ENCODE data around the gene STPG4.
A peak's percentile ranks its signal among the peaks of the same experiment; 100 is the strongest.

STPG4 gene

DNA sequence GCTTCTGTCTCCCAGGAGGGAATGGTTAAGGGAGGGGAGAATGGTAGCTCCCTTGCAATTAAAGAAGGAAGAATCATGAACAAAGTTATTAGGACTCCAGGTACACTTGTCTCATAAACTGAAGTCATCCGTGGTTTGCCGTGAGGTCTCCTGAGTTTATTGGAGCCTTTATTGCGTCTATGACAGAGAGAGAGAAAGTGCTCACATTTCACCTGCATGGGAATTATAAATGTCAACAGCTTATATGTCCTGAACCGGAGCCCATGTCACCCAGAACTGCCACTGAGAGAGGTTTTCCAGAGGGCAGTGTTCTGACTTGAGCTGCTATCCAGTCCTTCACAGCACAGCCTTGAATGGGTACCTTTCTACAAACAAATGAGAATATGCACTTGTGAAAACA lies 104.3 kb downstream of the STPG4 start:
- ATAC-seq: no peak

DNA sequence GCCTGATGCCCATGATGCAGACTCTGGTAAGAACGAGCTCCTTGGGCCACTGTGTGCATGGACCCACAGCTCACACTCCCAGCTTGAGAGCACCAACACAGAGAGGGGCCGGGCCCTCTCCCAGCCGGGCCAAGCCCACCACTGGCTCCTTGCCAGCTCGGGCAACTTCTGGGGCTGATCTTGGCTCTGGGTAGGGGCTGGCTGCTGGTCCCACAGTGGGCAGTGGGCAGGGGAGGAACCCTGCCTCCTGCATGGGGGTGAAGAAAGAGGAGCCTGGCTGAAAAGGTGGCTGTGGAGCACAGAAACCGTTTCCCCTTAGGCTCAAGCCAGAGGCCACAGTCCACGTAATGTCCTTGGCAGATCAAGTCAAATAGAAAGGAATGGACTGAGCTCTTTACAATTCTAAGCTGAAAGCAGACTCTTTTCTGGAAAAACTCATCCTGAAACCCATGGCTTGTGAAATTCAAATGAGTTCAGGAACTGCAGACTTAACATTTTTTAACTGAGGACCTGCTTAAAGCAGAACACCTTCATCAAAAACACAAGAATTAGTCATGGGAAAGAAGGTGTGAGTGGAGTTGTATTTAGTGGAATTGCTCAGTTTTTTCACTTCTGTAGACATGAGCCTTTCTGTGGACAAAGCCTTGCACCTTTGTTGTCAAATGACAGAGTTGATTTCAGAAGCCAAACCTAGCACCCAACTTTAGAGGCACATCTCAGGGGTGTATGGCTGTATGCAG lies 104.9 kb downstream of the STPG4 start:
- ATAC-seq: no peak

DNA sequence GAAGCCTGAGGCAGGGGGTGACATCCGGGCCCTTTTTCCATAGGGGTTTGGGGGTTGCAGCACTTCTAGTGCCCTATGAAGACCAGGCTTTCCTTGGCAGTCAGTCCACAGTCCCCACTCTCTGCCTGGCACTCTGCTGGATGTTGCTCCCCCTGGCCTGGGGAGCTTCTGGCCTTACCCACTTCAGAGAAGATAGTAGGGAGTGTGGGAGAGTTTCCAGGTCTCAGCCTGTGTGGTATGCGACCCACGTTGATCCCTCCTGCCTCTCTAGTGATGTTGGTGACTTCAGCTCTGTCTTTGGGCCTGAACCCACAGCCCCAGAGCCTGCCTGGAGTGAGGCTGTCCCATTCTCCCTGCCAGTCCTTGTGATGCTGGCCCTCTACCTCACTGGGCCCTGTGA lies 105.6 kb downstream of the STPG4 start:
- ATAC-seq: no peak

DNA sequence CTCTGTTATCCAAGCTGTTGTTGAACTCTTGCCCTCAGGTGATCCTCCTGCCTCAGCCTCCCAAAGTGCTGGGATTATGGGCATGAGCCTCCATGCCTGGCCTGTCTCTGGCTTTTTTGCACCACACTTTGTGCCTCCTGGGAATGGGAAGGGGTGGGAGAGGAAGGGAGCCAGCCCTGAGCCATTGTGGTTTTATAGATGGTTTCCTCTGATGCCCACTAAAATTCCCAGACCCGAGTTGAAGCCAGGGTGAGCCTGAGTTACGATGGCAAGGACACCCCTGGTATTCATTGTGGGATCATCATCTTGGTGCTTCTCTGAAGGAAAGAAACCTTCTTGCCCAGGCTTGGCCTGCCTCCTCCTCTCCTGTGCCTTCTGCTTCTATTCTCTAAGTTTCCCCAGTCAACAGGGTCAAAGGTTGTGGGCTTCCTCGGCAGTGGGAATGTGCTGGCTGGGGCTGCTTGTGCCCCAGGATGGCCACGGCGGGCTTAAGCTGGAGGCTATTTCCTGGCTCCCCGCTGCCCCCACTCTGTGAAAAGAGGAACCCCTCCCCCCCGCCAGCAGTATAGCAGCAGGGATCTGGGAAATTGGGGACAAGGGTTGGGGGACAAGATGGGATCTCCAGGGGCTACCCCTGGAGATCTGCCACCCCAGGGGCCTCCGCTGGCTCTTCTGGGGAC lies 106.2 kb downstream of the STPG4 start:
- ATAC-seq: no peak

DNA sequence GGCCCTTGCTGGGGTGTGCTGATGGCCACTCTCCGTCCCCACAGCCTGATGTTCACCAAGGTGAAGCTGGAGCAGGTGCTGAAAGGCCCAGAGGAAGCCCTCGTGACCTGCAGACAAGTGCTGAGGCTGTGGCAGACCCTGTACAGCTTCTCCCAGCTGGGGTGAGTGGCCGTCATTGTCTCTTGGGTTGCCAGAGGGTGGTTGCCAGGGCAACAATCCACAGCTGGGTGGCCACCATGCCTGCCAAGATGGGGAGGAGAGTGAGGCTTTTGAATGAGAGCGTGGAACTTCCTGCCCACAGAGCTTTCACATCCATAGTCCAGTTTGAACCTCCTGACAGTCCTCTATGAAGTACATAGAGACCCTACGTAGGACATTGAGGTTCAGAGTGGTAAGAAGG lies 108.8 kb downstream of the STPG4 start:
- ATAC-seq: no peak

DNA sequence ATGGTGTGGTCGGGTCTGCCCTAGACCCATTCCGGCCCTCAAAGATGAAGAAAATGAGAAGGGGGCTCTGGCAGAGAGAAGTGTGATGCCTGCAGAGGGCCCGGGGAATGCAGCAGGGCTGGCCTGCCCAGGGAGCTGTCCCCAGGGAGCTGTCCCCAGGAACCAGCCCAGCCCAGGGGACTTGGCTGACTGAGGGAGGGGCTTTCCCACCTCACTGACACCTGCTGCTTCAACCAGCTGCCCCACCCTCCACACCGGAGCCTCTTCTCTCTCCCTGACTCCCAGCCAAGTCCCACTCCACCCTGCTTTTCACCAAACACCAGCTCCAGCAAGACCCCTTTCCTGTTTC lies 111.2 kb downstream of the STPG4 start:
- ATAC-seq: no peak

DNA sequence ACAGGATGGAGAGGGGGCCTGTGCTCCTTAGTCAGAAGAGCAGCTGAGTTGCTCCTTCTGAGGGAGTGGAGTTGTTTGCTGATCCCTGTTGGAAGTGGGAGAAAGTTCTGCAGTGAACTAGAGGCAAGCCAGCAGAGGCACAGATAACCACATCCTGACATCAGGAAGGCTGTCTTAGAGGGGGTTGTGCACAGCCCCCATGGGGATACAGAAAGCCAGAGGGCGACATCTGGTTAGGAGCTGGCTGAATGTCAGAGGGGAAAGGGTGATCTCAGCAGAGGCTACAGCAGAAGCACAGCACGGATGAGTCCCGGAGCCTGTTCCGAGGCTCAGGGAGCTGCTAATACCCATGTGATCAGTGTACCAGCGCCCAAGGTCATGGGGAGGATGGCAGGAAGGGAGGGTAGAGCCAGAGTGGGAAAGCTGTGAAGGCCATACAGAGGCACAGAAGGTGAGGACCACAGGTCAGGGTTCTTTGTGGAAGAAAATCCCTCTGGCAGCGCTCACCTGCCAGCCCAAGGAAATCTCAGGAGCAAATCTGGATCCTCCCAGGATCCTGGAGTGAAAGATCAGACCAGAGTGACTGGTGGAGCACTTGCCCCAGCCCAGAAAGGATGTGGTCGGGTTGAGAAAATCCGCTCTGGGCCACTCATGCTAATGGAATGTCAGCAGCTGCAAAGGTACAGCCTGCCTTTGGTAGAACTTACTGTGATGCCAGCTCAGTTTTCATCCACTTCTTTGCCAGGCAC lies 111.8 kb downstream of the STPG4 start:
- no peak for ATAC-seq

DNA sequence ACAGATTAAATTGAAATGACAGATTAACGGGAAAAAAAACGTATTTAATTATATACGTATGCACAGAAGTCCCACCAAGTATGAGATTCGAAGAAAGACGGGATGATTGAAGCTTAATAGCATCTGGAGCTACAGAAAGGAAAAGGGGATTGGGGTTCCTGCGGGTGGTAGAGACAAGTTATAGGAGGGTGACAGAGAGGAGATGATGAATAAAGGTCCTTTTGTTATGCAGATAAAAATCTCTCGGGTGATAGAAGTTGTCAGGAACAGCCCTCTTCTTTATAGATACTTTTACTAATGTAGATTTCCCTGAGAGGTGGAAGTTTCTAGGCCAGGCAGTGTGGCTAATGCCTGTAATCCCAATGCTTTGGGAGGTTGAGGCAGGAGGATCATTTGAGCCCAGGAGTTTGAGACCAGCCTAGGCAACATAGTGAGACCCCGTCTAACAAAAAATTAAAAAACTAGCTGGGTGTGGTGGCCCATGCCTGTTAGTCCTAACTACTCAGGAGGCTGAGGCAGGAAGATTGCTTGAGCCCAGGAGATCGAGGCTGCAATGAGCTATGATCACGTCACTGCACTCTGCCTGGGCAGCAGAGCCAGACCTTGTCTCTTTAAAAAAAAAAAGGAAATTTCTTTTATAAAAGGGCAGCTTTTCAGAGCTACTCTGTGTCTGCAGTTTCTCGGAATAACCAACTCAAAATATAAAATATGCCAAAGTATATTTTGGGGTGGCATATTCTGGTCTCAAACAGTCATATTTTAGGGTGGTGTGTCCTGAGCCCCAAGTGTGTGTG lies 113.0 kb downstream of the STPG4 start:
- no peak for ATAC-seq

DNA sequence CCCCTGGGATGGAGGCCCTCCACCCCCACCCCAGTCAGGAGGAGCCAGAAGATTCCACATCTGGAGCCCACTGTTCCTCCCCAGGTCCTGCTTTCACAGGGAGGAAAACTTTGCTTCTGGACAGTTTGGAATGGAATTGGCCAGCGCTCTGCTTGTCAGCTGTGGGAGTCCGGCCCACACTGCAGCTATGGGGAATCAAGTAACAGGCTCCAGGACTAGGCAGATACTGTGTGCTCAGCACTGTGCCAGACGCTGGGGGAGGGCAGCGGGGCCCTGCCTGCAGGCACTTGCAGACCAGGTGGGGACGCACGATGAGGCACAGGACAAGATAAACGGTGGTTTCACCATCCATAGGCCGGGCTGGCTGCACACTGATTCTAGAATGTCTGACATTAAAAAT lies 114.0 kb downstream of the STPG4 start:
- ATAC-seq: no peak

DNA sequence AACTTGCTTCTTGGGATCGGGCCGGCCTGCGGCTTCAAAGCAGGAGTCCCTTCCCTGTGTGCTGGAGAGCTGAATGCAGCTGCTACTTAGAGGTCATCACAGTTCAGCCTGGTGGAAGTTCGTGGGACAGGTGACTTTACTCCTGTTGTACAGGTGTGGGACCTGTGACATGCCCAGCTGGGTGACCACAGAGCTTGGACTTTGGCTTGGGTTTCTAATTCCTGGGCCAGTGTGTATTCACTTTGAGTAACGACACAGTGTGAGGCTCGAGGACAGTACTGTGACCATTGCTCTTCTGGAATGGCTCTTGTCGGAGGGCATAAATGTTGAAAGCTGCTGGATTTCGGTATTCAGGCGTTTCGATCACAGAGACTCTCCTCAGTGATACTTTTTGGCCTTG lies 114.5 kb downstream of the STPG4 start:
- ATAC-seq: no peak

DNA sequence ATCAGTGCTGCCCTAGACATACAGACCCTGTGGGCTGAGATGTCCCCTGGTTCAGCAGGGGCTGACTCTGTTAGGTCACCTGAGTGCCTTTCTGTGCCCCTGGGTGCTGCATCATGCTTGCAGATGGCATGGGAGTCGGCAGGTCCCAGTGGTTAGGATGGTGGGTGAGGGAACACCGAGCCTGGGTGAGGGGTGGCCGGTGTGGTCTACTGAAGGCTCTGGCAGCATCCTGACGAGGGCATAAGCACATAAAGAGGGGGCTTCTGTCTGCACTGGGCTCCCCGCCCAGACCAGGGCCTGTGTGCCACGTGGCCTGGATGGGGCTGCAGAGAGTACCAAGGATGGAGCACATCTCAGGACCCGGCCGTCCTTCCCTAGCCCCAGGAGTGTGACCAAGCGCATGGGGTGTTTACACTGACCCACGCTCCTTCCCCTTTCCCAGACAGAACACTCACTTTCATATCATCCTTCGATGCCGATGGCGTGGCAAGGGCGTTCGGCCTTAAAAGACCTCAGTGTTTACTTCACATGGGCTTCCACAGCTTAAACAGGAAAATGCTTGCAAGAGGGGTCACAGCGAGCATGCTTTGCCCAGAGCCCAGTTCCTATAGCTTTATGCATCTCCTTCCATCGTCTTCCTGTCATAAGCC lies 115.1 kb downstream of the STPG4 start:
- ATAC-seq: no peak

DNA sequence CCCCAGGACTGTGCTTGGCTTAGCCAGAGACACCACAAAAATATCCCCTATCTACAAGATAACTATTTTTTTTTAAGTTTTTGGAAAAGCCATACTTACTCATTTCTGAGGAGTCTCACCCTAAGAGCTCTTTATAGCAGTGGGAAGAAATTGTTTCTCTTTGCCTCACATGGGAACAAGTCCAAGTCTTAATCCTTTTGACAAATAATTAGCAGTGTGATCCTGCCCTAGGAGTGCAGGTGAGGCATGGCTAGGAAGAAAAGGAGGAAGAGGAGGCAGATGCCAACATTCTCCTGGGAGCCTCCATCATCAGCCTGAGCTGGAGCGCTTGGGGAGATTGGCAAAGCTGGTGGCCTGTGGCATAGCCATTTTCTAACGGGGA lies 115.6 kb downstream of the STPG4 start:
- no peak for ATAC-seq

DNA sequence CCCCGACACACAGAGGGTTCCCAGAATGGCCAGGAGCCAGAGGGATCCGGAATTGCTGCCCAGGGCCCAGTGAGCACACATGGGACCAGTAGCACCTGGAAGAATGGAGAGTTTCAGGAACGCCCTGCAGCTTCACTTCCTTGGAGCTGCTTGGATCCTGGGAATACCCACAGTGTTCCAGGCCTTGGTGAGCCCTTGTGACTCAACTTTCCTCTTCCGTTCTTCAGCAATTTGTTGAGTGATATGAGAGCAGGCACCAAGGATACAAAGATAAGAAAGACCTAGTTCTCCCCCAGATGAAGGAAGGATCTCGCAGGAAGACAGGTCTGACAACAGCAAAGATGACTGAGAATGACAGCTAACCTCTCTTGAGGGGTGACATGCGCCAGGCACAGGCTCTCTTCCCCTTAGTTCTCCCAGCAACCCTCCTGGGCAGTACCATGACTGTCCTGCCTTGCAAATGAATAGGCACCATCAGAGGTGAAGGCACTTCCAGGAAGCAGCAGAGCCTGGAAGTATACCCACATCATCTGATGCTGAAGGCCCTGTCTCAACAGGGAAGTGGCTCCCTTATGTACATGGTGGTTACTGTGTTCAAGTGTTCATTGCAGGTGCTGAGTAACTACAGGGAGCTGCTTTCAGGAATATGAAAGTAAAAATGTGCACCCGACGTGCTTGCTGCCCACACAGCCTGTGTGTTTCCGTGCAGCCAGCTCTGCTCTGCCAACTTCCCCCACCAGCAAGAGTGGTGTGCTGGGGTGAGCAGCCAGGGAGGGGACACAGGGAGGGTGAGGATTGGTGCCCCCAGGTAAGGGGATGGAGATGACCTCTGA lies 116.2 kb downstream of the STPG4 start:
- ATAC-seq: peak; percentile 60 to 76

DNA sequence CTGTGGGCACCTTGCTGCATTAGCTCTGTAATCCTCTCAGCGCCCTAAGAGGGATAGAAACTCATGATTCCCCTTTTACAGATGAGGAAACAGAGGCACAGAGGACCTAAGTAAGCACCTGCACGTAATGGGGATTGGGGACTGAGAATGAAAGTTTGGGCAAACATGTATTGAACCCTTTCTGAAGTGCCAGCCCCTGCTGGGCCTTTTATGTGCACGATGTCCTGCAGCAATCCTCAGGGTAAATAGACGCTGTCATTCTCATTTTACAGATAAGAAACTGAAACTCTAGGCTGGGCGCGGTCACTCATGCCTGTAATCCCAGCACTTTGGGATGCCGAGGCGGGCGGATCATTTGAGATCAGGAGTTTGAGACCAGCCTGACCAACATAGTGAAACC lies 117.4 kb downstream of the STPG4 start:
- no peak for ATAC-seq
